Esophagus squamous epithelium (tissue), 5 donors: ENCODE measurements around the gene RINL. TPM values are rescaled to one million over a fixed set of nuclear protein-coding genes. Genes with fewer than 3 reads are reported as not detected.

Experiments used
- DNase-seq: peaks from one replicate; lab custom pipeline; 2025; lab: John Stamatoyannopoulos, UW
- H3K27ac ChIP-seq, 4 donors: fragments of 200-600 bp; sonication (generic); one replicate each; pipeline ENCODE4 v1.5.1; 2016 to 2019; ENCODE audit warnings: mild to moderate bottlenecking in 1 of 4
- H3K27me3 ChIP-seq, 4 donors: fragments of 200-600 bp; sonication (generic); 1 replicate in 3 of 4; 2 replicates in 1 of 4; pipeline versions ENCODE4 v1.5.1 to v1.6.0; 2017 to 2021; ENCODE audit warnings: antibody characterized with exemption in 1 of 4
- H3K36me3 ChIP-seq, 3 donors: fragments of 200-600 bp; sonication (generic); one replicate each; pipeline ENCODE4 v1.5.1; 2016 to 2019
- H3K4me1 ChIP-seq, 3 donors: fragments of 200-600 bp; sonication (generic); one replicate each; pipeline ENCODE4 v1.5.1; 2017 to 2019
- H3K4me3 ChIP-seq, 4 donors: fragments of 200-600 bp; sonication (generic); 1 replicate in 3 of 4; 2 replicates in 1 of 4; pipeline ENCODE4 v1.5.1; 2016 to 2019; ENCODE audit warnings: mild to moderate bottlenecking in 2 of 4, moderate library complexity in 1 of 4
- H3K9me3 ChIP-seq, 3 donors: fragments of 200-600 bp; sonication (generic); one replicate each; pipeline ENCODE4 v1.5.1; 2016 to 2019
- CTCF ChIP-seq, 6 experiments: fragments of 450-650 bp in 4 of 6; fragments of 200-600 bp in 2 of 6; sonication (generic) in 2 of 6; IDR thresholded peaks; one replicate each; pipeline ENCODE4 v1.5.1; 2016 to 2019; ENCODE audit warnings: antibody characterized with exemption in 6 of 6, mild to moderate bottlenecking in 4 of 6, moderate library complexity in 4 of 6
- POLR2A ChIP-seq, 4 donors: fragments of 450-650 bp; IDR thresholded peaks; one replicate each; pipeline ENCODE4 v1.6.1; 2017; ENCODE audit warnings: antibody characterized with exemption in 4 of 4, mild to moderate bottlenecking in 4 of 4, moderate library complexity in 3 of 4
- WGBS, 2 donors: methylation state at CpG; one replicate each; pipeline ENCODE4 v1.1.5; 2018; 5-methylcytosine and 5-hydroxymethylcytosine counted together
- intact Hi-C: fragments of 100-400 bp; cut with DNase I; formaldehyde crosslinking; loops from one replicate; pipeline ENCODE4 v1.15.0; 2022
- total RNA-seq, 4 donors: library from RNA; depleted of rRNA; stranded (reverse); fragments of >200 nt; gene quantifications; one replicate each; pipeline ENCODE4 v1.1.0, GENCODE V29; 2016
- donor health status: DM: yes; HTN: yes; CAD: no.

Gene RINL
- total RNA-seq, 4 donors from 2014 or later, result 4.8 to 14.9 (median 5.7) TPM

- intact Hi-C loops, result no loop called here
- TF ChIP-seq POLR2A (IDR thresholded peaks at IDR 0.05) (no peak), CTCF (IDR thresholded peaks at IDR 0.05) (no peak)
- 76% methylated on average over 8 to 11 of the region's 35 CpGs for WGBS, 2 donors
- Histone ChIP-seq H3K4me1 (peaks cover 6 to 22% (median 9%) of the 10 kb centered on the region in 3 donors), H3K9me3 (no peaks in the 10 kb centered on the region), H3K27ac (no peak overlapping the region), H3K4me3 (no peak overlapping the region), H3K36me3 (peaks cover 15 to 60% (median 20%) of the 10 kb centered on the region in 3 donors), H3K27me3 (no peaks in the 10 kb centered on the region)
- no peak for DNase-seq
These were observed 26.8 kb upstream of the RINL start for GRCh38 chr19:38904581-38905539.

- Histone ChIP-seq H3K4me3 (no peak overlapping the region), H3K36me3 (peaks cover 9 to 33% (median 12%) of the 10 kb centered on the region in 3 donors), H3K4me1 (peaks cover 20 to 48% (median 20%) of the 10 kb centered on the region in 3 donors), H3K9me3 (no peaks in the 10 kb centered on the region), H3K27me3 (no peaks in the 10 kb centered on the region), H3K27ac (no peak overlapping the region)
- intact Hi-C loops, result no loop called here
- TF ChIP-seq CTCF (IDR thresholded peaks at IDR 0.05), result no peak
- no peak for TF ChIP-seq POLR2A (IDR thresholded peaks at IDR 0.05)
- 100% methylated on average over 1 of the region's 1 CpG for WGBS, 2 donors
- DNase-seq, result no peak
These were observed 23.6 kb upstream of the RINL start for GRCh38 chr19:38901683-38902082.

GRCh38 chr19:38900743-38901190 lies 22.7 kb upstream of the RINL start:
- Histone ChIP-seq H3K36me3 (peaks cover 8 to 24% (median 9%) of the 10 kb centered on the region in 3 donors), H3K27ac (peak overlapping the region in 3 of 4 donors; percentile 96 to 99 (median 97)), H3K27me3 (no peaks in the 10 kb centered on the region), H3K9me3 (no peaks in the 10 kb centered on the region), H3K4me3 (peak overlapping the region; percentile 72 to 99 (median 84)), H3K4me1 (peaks cover 20 to 49% (median 20%) of the 10 kb centered on the region in 3 donors)
- no peak for DNase-seq
- whole genome bisulfite sequencing, 2 donors, result 13 to 25% methylated on average over 3 of the region's 3 CpGs
- TF ChIP-seq POLR2A (IDR thresholded peaks at IDR 0.05), result no peak
- TF ChIP-seq CTCF (IDR thresholded peaks at IDR 0.05), result no peak
- intact Hi-C loops, result no loop called here

- intact Hi-C loops, result no loop called here
- Histone ChIP-seq H3K9me3 (no peaks in the 10 kb centered on the region), H3K36me3 (peaks cover 3 to 22% (median 4%) of the 10 kb centered on the region in 3 donors), H3K27ac (peak overlapping the region; percentile 94 to 99 (median 96)), H3K4me3 (peak overlapping the region; percentile 72 to 99 (median 84)), H3K4me1 (peaks cover 20 to 52% (median 20%) of the 10 kb centered on the region in 3 donors), H3K27me3 (no peaks in the 10 kb centered on the region)
- no peak for DNase-seq
- no peak for TF ChIP-seq POLR2A (IDR thresholded peaks at IDR 0.05)
- TF ChIP-seq CTCF (IDR thresholded peaks at IDR 0.05), result no peak
- WGBS, 2 donors, result 3% methylated on average over 8 of the region's 8 CpGs
These were observed 22.1 kb upstream of the RINL start for GRCh38 chr19:38900202-38900629.
